GM21381 (cell line): Measurements from ENCODE around the gene PDE3B.
A peak's percentile ranks its signal among the peaks of the same experiment; 100 is the strongest.
"Not testable (repeated sequence)": the region's sequence is repeated elsewhere in the genome, so short reads cannot be mapped to it uniquely, and the experiment has no call there.

Experiments
- ATAC-seq: cut with Tn5 transposase; IDR thresholded peaks from one replicate; pipeline ENCODE4 v1.9.1; 2021; ENCODE audit warnings: mild to moderate bottlenecking, moderate library complexity; ENCODE audit not compliant: unreplicated experiment

PDE3B gene

GRCh38 chr11:14643697-14644225 lies at the start of gene PDE3B:
TSS of gene PDE3B (plus strand) at chr11:14643804. CDS start at chr11:14644076, 272 bp downstream.
- peak; percentile 80 for ATAC-seq

- not testable (repeated sequence) for ATAC-seq
Observed at GRCh38 chr11:14595261-14595660, 48.3 kb upstream of the PDE3B start.

GRCh38 chr11:14607713-14608112 lies 35.9 kb upstream of the PDE3B start:
- ATAC-seq, result no peak

GRCh38 chr11:14609902-14610301 lies 33.7 kb upstream of the PDE3B start:
- ATAC-seq, result no peak

- peak; percentile 54 for ATAC-seq
Observed at GRCh38 chr11:14611939-14612338, 31.7 kb upstream of the PDE3B start.

- no peak for ATAC-seq
Observed at GRCh38 chr11:14612694-14613093, 30.9 kb upstream of the PDE3B start.

- no peak for ATAC-seq
Observed at GRCh38 chr11:14614091-14614622, 29.4 kb upstream of the PDE3B start.

- ATAC-seq, result no peak
Observed at GRCh38 chr11:14617241-14618027, 26.2 kb upstream of the PDE3B start.

GRCh38 chr11:14618060-14618459 lies 25.5 kb upstream of the PDE3B start:
- ATAC-seq, result no peak

GRCh38 chr11:14619603-14620531 lies 23.7 kb upstream of the PDE3B start:
- ATAC-seq, result no peak

GRCh38 chr11:14622223-14622954 lies 21.2 kb upstream of the PDE3B start:
- ATAC-seq, result no peak

GRCh38 chr11:14623036-14623435 lies 20.6 kb upstream of the PDE3B start:
- no peak for ATAC-seq

- no peak for ATAC-seq
Observed at GRCh38 chr11:14625586-14626205, 17.9 kb upstream of the PDE3B start.

GRCh38 chr11:14626650-14627049 lies 17.0 kb upstream of the PDE3B start:
- no peak for ATAC-seq

GRCh38 chr11:14633506-14634224 lies 9.9 kb upstream of the PDE3B start:
- not testable (repeated sequence) for ATAC-seq

GRCh38 chr11:14634813-14635212 lies 8.8 kb upstream of the PDE3B start:
- no peak for ATAC-seq

- ATAC-seq, result no peak
Observed at GRCh38 chr11:14635546-14635945, 8.1 kb upstream of the PDE3B start.

GRCh38 chr11:14636119-14636518 lies 7.5 kb upstream of the PDE3B start:
- ATAC-seq, result peak; percentile 65

GRCh38 chr11:14637868-14638409 lies 5.7 kb upstream of the PDE3B start:
- ATAC-seq, result no peak
